Hematopoietic multipotent progenitor cell treated with erythropoietin and hydrocortisone succinate and interleukin-3 and kit ligand, for 17 days (in vitro differentiated cells): ENCODE data around the gene CEP250.

ENCODE experiments used
- DNase-seq: peaks from one replicate; pipeline ENCODE4 v3.0.0-alpha.2; 2015; ENCODE audit warnings: low spot score

Gene CEP250

GRCh38 chr20:35561268-35561667 lies 105.9 kb downstream of the CEP250 start:
- DNase-seq = no peak

DNA sequence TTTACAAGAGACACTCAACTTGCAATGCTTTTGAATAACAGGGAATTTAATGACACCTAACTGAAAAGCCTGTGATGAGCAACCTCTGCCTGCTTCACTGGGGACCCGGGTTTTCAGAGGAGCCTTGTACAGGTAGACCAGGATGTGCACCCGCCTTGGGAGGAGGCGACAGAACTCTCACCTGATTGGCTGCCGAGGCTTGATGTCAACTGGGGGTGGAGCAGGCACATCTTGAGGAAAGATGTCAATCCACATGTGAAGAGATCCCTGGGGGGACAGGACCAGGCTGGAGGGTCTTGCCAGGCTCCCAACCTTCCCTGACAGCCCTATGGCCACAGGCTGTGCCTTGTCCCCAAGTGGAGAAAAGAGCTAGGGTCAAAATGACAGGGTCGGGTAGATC lies 106.3 kb downstream of the CEP250 start:
- no peak for DNase-seq

GRCh38 chr20:35562541-35563110 lies 107.2 kb downstream of the CEP250 start:
- DNase-seq = no peak

DNA sequence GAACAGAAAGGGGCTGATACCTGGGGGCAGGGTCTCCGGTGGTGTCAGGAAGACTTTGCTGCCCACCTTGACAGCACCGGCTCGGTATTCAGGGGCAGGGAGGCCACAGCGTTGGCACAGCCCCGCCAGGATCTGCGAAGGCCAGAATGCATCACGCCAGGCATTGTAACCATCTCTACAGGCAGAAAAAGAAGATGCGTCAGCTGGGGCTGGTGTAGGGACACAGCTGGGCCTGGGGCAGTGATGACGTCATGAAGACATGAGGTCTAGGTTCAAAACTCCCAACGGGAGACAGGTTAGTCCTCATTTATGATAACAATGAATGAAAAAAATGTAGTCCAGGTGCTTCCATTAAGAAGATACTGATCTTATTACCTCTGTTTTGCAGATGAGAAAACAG lies 108.4 kb downstream of the CEP250 start:
- DNase-seq = no peak

- no peak for DNase-seq
These were observed 109.5 kb downstream of the CEP250 start for GRCh38 chr20:35564905-35565304.

DNA sequence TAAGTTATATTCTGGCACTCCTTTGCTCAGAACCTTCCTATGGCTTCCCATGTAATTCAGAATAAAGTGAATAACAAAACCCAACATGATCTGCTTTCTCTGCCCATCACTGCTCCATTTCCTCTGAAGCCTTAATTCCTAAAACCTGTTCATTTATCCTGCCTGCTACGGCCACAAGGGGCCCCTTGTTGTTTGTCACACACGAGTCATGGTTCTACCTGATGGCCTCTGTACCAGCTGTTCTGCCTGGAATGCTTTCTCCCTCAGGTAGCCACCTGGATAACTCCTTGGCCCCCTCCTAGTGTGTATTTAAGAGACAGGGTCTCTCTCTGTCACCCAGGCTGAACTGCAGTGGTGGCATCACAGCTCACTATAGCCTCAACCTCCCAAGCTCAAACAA lies 113.2 kb downstream of the CEP250 start:
- DNase-seq = no peak
